Activated naive CD4-positive, alpha-beta T cell treated with anti-CD3 and anti-CD28 coated beads, Interleukin-2, amount 50 U/mL, for 24 hours (primary cell): ENCODE results near the gene CRTAC1.

ENCODE experiments used
- H3K27ac Mint-ChIP-seq: one replicate; pipeline ENCODE4 v1.8.0; 2021; ENCODE audit warnings: mild to moderate bottlenecking, mixed read lengths
- H3K27me3 Mint-ChIP-seq: one replicate; pipeline ENCODE4 v1.8.0; 2021; ENCODE audit warnings: mixed read lengths
- H3K36me3 Mint-ChIP-seq: one replicate; pipeline ENCODE4 v1.8.0; 2021; ENCODE audit warnings: mixed read lengths
- H3K4me1 Mint-ChIP-seq: one replicate; pipeline ENCODE4 v1.8.0; 2021; ENCODE audit warnings: mixed read lengths
- H3K4me3 Mint-ChIP-seq: one replicate; pipeline ENCODE4 v1.8.0; 2021; ENCODE audit warnings: mild to moderate bottlenecking, mixed read lengths
- H3K9me3 Mint-ChIP-seq: one replicate; pipeline ENCODE4 v1.8.0; 2021; ENCODE audit warnings: mixed read lengths

Gene CRTAC1

DNA sequence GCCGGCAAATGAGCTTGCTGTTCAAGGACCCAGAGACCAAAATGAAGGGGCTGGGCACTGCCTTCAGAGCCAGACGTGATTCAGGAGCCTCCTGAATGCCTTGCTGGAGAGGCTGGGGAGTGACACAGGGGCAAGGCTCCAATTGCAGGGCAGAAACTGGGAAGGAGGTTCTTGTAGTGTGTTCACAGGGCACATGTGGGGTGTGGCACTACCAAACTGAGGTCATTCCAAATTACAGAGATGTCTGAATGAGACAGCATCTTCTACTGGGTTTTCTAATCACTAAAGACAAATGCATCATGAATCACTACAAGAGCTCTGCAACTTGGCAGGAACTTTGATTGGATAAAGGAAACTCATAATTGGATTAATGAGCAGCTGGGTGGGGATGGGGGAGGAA is 17.8 kb downstream of the CRTAC1 start:
- no peaks in the 10 kb centered on the region for H3K36me3 Mint-ChIP-seq
- H3K4me3 Mint-ChIP-seq, result no peak overlapping the region
- no peaks in the 10 kb centered on the region for H3K9me3 Mint-ChIP-seq
- peaks cover 24% of the 10 kb centered on the region for H3K27me3 Mint-ChIP-seq
- no peaks in the 10 kb centered on the region for H3K4me1 Mint-ChIP-seq
- H3K27ac Mint-ChIP-seq, result no peak overlapping the region

DNA sequence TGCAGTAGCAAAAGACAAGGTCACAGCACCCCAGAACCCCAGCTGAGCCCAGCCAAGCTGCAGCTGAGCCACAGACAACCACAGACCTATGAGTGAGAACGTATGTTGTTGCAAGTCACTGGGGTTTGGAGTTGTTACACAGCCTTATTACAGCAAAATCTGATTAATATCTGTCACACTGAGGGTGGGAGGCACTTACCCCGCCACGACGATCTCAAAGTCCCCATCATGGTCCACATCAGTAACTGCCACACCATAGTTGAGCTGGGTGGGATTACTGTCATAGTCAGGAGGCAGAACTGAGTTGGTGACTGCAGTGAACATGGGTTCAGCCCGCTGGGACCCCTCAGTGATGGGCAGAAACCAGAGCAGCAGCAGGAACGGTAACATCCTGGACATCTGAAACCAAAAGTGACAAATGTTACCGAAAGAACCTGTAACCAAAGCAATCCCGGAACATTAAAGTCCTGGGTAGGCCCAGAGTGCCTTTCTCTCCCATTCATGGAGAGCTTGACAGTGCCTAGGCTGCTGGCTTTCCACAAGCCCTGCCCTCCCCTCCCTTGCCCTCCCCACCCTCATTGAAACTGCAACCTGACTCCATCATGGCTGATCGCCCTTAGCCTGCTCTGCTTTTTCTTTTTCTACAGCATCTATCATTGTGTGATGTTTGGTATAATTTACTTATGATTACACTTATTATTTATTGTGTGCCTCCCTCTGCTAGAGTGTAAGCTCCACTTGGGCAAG is 19.3 kb downstream of the CRTAC1 start:
- Mint-ChIP-seq H3K4me3 (no peak overlapping the region), H3K27me3 (peaks cover 24% of the 10 kb centered on the region), H3K27ac (no peak overlapping the region), H3K9me3 (no peaks in the 10 kb centered on the region), H3K36me3 (no peaks in the 10 kb centered on the region), H3K4me1 (peaks cover 5% of the 10 kb centered on the region)

DNA sequence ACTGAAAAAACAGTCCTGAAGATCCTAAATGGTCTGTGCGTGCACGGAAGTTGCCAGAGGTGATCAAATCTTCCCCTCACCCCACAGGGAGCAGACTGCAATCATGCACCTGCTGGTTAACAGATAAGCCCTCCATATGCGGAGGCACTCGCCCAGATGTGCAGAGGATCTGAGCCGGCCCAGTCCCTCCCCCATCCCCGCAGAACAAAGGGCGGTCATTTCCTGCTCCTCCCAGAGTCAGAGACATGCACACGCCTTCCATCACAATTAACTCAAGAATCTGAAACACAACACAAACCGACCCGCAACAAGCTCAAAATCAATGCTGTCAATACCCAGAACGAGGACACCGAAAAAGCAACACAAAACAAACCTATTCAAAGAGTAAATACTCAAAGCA is 24.2 kb downstream of the CRTAC1 start:
- no peak overlapping the region for H3K4me3 Mint-ChIP-seq
- H3K4me1 Mint-ChIP-seq, result peaks cover 6% of the 10 kb centered on the region
- H3K27ac Mint-ChIP-seq, result no peak overlapping the region
- H3K27me3 Mint-ChIP-seq, result peaks cover 10% of the 10 kb centered on the region
- no peaks in the 10 kb centered on the region for H3K36me3 Mint-ChIP-seq
- H3K9me3 Mint-ChIP-seq, result no peaks in the 10 kb centered on the region

DNA sequence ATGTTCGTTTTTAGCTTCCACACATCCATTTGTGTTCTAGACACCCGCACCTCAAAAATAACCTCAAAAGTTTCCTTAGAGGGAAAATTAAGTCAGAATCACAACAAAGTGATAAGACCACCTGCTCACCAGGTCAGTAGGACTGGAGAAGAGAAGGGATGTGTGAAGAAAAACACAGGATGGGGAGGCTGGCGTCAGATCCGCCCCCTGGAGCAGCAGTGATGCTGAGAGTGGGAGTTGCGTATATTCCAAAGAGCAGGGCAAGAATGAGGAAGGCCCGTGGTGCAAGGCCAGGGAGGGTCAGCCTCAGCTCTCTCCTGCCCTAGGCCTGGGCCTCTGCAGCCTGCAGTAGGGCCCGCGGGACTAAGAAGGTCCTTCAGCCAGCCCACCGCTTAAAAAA is 28.7 kb downstream of the CRTAC1 start:
- H3K36me3 Mint-ChIP-seq, result peaks cover 4% of the 10 kb centered on the region
- H3K27ac Mint-ChIP-seq, result no peak overlapping the region
- H3K4me3 Mint-ChIP-seq, result no peak overlapping the region
- H3K4me1 Mint-ChIP-seq, result peaks cover 6% of the 10 kb centered on the region
- H3K27me3 Mint-ChIP-seq, result peaks cover 6% of the 10 kb centered on the region
- peaks cover 9% of the 10 kb centered on the region for H3K9me3 Mint-ChIP-seq

DNA sequence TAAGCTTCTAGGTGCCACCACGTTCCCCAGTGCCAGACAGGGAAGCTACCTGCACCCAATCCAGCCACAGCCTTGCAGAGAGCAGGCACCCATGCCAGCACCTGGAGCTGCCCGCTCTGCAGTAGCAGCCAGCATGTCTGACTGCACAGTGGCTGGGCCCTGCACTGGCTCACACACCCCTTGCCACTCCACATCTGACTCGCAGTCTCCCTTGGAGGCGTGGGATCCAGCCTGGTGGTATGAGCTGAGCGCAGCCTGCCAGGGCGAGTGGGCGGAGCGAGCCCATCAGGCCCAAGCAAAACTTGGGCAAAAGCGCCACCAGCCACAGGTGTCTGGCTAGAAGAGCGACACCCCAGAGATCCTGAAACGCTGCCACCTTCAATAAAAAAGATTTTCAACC is 30.1 kb downstream of the CRTAC1 start:
- Mint-ChIP-seq H3K27ac (no peak overlapping the region), H3K27me3 (peaks cover 4% of the 10 kb centered on the region), H3K4me1 (no peaks in the 10 kb centered on the region), H3K9me3 (peaks cover 9% of the 10 kb centered on the region), H3K36me3 (peaks cover 4% of the 10 kb centered on the region), H3K4me3 (no peak overlapping the region)

DNA sequence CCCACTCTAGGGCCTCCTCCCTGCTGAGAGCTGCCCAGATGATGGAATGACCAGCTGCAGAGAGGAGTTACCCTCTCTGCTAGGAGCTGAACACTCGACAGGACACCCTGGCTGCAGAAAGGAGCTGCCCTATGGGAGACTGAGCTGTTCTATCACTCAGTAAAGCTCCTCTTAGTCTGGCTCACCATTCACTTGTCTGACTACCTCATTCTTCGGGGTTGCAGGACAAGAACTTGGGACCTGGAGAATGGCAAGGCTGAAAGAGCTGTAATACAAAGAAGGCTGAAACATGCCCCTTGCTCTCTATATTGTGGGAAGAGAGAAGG is 30.5 kb downstream of the CRTAC1 start:
- Mint-ChIP-seq H3K27ac (no peak overlapping the region), H3K36me3 (peaks cover 4% of the 10 kb centered on the region), H3K4me3 (no peak overlapping the region), H3K9me3 (peaks cover 9% of the 10 kb centered on the region), H3K4me1 (no peaks in the 10 kb centered on the region), H3K27me3 (peaks cover 4% of the 10 kb centered on the region)

DNA sequence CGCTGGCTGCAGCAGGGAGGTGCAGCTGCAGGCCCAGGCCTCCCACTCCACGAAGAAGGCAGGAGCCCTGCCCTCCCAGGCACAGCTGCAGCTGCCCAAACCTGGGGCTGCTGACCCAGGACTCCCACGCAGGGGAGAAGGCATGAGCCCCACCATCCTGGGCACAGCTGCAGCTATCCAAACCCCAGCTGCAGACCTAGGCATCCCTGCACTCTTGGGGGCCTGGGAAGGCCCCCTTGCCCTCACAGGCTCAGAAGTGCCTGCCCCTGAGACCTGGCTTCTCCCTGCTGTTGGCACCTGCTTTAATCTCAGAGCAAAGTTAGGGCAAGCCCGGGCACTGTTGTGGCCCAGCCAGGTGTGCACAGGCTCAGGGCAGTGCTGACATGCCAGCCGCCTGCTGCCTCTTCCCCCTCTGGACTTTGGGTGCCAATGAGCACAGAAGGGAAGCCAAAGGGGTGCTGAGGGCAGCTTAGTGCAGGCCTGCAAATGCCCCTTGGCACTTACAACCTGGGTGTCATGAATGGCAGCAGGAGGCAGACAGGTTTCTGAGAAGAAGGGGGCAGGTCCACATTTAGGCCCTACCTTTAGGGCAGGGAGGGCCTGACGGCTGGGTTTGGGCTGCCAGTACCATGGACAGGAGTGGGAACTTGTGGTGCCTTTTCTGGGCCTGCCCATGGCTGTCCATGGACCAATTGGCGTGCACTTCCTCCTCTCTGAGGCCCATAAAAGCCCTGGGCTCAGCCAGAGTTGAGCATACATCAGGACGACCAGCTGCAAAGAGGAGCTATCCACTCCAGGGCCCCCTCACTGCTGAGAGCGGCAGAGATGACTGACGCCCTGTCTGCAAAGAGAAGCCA is 31.1 kb downstream of the CRTAC1 start:
- Mint-ChIP-seq H3K4me3 (no peak overlapping the region), H3K27me3 (peaks cover 5% of the 10 kb centered on the region), H3K4me1 (no peaks in the 10 kb centered on the region), H3K36me3 (peaks cover 4% of the 10 kb centered on the region), H3K9me3 (peaks cover 9% of the 10 kb centered on the region), H3K27ac (no peak overlapping the region)

DNA sequence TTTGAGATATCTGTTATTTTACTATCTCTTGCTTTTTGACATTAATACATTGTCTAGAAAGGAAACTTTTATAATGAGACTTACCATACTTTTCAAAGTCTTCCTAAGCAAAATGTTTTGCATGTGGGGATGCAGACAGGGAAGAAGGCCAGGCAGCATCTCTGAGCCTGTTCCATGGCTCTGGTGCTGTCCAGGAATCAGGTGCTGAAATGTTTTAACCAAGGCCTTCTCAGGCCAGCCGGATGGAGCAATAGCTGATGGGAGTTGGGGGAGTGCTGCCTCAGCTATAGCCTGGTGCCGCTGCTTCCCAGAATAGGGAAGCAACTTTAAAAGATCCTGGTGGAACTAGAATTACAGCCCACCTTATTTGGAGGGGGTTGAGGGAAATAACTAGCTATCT is 38.5 kb downstream of the CRTAC1 start:
- no peak overlapping the region for H3K4me3 Mint-ChIP-seq
- no peaks in the 10 kb centered on the region for H3K4me1 Mint-ChIP-seq
- no peaks in the 10 kb centered on the region for H3K9me3 Mint-ChIP-seq
- no peaks in the 10 kb centered on the region for H3K36me3 Mint-ChIP-seq
- H3K27ac Mint-ChIP-seq, result no peak overlapping the region
- H3K27me3 Mint-ChIP-seq, result peaks cover 25% of the 10 kb centered on the region

DNA sequence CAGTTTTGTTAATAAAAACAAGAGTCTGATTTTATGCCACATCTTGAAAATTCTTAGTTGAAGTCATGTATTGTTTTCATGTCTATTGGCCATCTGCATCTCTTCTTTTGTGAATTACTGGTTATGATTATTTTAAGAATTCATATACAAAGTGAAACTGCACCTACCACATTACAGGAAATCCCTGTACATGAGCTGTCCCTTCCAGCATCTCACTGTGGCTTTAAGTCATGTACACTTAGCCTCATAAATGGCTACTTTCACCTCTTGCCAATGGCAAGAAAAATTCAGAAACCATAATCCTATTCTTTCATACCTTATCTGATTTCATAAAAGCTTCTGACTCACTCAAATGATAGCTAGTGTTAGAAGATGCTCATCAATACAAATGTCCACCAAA is 48.6 kb downstream of the CRTAC1 start:
- H3K4me1 Mint-ChIP-seq, result no peaks in the 10 kb centered on the region

DNA sequence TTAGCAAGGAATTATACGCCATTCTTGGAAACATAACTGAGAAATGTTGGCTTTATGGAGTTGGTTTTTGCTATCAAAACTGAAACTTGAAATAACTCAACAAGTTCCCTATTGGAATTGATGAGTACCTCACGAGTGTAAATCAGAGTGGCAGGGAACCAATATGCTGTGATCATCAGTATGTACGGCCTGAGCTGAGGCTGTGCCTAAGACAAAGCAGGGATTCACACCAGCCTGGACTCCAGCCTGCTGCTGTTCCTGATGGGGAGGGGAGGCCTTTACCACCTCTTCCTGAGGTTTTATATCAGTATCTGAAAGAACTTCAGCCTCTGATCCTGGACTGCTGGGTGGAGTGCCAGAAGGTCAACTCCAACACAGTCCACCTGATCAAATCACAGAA is 52.7 kb downstream of the CRTAC1 start:
- no peaks in the 10 kb centered on the region for H3K9me3 Mint-ChIP-seq
- no peak overlapping the region for H3K4me3 Mint-ChIP-seq

More for the DNA sequence above, 48.6 kb downstream of the CRTAC1 start:
- H3K27ac Mint-ChIP-seq, result no peak overlapping the region
- no peak overlapping the region for H3K4me3 Mint-ChIP-seq
- no peaks in the 10 kb centered on the region for H3K36me3 Mint-ChIP-seq
- no peaks in the 10 kb centered on the region for H3K9me3 Mint-ChIP-seq
- peaks cover 35% of the 10 kb centered on the region for H3K27me3 Mint-ChIP-seq

DNA sequence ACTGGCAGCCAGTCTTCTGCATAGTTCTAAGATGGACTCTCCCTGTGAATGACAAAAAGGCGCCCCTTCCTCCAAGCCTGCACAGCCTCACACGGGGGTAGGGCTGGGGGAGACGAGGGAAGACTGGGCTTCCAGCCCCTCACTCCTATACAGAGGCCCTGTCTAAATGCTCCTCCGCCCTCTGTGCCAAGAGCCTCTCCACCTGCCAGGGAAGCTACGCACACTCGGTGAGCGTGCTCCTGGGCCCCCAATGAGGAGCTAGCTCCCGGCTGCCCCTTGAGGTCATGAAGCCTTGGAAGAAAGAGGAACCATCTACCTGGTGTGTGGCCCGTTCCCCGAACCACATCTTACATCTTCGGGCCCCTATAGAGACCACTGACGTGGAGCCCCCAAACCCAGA is 54.8 kb downstream of the CRTAC1 start:
- H3K27me3 Mint-ChIP-seq, result peaks cover 51% of the 10 kb centered on the region
- H3K9me3 Mint-ChIP-seq, result no peaks in the 10 kb centered on the region
- no peak overlapping the region for H3K27ac Mint-ChIP-seq
- no peaks in the 10 kb centered on the region for H3K4me1 Mint-ChIP-seq
- H3K4me3 Mint-ChIP-seq, result no peak overlapping the region
- no peaks in the 10 kb centered on the region for H3K36me3 Mint-ChIP-seq

More for the DNA sequence above, 52.7 kb downstream of the CRTAC1 start:
- Mint-ChIP-seq H3K27me3 (peaks cover 53% of the 10 kb centered on the region), H3K4me1 (no peaks in the 10 kb centered on the region), H3K27ac (no peak overlapping the region), H3K36me3 (no peaks in the 10 kb centered on the region)

DNA sequence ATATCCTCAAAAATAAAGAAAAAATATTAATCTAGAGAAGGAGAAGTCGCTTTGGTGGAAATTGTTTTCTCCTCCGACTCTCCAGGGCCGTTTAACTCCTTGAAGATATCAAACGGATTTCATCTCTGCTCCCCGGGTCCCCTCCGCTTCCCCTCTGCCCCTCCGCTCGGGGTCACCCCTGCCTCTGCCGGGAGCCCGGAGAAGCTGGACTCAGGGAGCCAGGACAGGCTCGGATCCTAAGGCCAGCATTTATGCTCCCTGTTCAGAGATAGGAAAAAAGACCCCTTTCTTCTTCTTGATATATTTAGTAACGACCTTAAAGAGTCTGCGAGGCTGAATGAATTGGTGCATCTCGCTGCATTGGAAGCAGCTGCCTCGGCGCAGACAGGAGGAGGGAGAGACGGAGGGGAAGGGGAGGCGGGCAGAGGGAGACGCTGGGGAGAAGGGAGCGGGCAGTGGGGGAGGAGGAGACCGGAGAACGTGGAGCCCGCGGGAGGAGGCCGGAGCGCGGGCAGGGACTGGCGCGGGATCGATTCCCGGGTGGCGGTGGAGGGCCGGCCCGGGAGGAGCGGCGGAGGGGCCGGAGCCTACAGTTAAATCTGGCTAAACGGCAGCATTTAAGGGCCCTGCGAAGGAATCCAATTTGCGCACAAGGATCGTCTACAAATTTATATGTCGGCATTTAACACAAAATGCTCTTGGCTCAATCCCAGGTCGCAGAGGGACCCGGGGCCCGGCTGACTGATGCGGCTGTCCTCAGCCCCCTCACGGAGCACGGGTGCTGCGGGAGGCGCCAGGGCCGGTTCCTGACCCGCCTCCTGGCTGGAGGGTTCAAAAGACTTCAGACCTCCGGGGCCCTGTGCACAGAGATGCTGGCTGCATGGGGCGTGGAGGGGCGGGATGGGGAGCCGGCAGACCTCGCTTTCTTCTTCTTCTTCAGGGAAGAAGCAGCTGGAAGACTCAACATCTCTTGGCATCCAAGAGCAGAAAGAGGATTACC is 55.6 kb downstream of the CRTAC1 start:
- Mint-ChIP-seq H3K27me3 (peaks cover 56% of the 10 kb centered on the region), H3K27ac (no peak overlapping the region), H3K9me3 (no peaks in the 10 kb centered on the region), H3K4me1 (no peaks in the 10 kb centered on the region), H3K4me3 (no peak overlapping the region), H3K36me3 (no peaks in the 10 kb centered on the region)

DNA sequence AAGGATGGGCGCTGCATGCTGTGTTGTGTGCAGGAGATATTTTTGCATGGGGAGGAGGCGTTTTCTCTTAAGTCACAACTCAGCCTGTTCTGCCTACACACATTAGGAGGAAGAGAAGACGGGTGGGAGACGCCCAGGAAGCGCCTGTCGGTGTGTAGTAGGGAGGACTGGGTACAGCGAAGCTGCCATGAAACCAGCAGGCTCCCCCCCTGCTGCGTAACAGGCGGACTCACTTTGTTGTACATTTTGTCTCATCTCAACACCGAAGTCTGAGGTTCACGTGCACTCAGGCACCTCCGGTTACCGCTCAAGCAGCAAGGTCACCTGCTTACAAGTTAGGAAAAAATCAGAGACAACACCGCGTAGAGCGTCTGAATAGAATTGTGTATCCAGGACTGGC is 56.3 kb downstream of the CRTAC1 start:
- no peaks in the 10 kb centered on the region for H3K36me3 Mint-ChIP-seq
- H3K27ac Mint-ChIP-seq, result no peak overlapping the region
- no peaks in the 10 kb centered on the region for H3K9me3 Mint-ChIP-seq
- no peak overlapping the region for H3K4me3 Mint-ChIP-seq
- H3K27me3 Mint-ChIP-seq, result peaks cover 61% of the 10 kb centered on the region
- no peaks in the 10 kb centered on the region for H3K4me1 Mint-ChIP-seq

DNA sequence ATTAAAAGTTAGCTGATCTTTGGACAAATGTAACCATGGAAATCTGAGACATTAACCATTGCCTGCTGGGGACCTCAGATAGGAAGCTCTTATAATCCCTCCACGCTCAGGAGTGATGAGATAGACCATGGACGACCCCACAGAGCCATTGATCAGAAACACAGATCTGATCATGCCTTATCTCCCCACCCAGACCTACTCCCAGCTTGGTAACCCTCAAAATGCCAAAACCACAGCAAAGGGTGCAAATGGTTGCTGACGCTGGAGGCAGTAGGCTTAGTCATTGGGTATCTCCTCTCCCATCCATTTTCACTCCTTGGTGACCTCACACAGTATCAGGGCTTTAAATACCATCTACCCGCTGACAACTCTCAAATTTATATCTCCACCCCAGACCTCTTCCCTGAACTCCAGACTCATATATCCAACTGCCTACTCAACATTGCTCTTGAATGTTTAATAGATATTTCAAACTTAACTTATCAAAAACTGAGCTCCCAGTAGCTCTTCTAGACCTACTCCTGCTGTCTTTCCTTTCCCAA is 60.8 kb downstream of the CRTAC1 start:
- Mint-ChIP-seq H3K9me3 (no peaks in the 10 kb centered on the region), H3K4me3 (no peak overlapping the region), H3K27me3 (peaks cover 46% of the 10 kb centered on the region), H3K27ac (no peak overlapping the region), H3K4me1 (no peaks in the 10 kb centered on the region), H3K36me3 (no peaks in the 10 kb centered on the region)

DNA sequence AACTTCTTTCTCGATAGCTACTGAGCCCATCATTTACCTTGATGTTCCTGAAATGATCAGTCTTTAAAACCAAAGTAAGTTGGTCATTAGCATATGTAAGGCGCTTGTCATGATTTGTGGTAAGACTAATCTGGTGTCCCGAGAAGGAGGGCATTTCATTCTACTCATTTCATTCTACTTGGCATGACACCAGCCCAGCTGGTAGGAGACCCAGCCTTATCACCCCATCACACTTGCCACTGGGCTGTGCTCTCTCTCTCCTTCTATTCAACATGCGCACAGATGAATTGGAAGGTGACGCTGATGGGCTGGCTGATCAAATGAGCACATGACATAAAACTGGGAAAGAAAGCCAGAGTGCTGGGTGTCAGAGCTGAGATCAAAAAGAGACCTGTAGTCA is 65.7 kb downstream of the CRTAC1 start:
- H3K4me3 Mint-ChIP-seq, result no peak overlapping the region
- no peaks in the 10 kb centered on the region for H3K9me3 Mint-ChIP-seq
- peaks cover 31% of the 10 kb centered on the region for H3K27me3 Mint-ChIP-seq
- H3K4me1 Mint-ChIP-seq, result no peaks in the 10 kb centered on the region
- H3K36me3 Mint-ChIP-seq, result no peaks in the 10 kb centered on the region
- H3K27ac Mint-ChIP-seq, result no peak overlapping the region
